ENCODE data around the gene WDR11. TPM values are rescaled to one million over a fixed set of nuclear protein-coding genes. Genes with fewer than 3 reads are reported as not detected.

Gene WDR11
- total and polyA plus RNA-seq, 12 donors = 32.6 to 73.7 (median 45.6) TPM

DNA sequence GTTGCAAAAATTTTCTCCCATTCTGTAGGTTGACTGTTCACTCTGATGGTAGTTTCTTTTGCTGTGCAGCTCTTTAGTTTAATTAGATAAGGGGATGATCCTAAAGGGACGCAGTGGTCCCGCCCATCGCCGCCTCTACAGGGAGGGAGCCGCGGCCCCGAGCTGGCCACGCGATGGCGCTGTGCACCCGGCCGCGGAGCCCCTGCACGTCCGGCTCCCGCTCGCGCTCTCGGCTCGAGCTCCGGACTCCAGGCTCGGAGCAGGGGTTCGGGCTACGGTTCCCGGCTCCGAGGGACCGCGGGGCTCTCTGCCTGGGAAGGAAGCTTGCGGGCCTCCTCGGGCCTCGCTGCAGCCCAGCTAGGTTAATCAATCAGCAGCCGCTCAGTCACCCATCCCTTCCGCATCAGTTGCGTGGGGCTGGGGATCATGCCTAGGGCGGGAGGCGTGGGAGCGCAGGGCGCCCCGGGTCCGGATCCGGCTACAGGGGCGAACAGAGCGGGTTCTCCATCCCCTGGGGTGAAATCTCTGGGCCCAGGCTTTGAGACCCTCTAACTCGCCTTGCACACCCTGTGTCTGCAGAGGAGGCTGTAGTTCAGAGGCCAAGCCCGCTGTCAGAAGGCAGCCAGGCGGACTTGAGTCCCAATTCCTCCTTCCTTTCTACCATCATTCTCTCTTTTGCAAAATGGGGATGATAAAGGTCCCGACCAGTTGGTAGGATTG, 97.9 kb downstream of the WDR11 start:
- Histone ChIP-seq H3K9me3 (replicated peaks in 1 of 3) (no peaks in the 10 kb centered on the region), H3K36me3 (replicated peaks in 1 of 2) (no peaks in the 10 kb centered on the region), H3K27ac (no peak overlapping the region), H3K27me3 (no peaks in the 10 kb centered on the region), H3K4me3 (peak overlapping the region in 1 of 4 donors; percentile 27), H3K4me1 (replicated peaks in 1 of 2) (peaks cover 0 to 8% of the 10 kb centered on the region in 2 donors)
- TF ChIP-seq, protein P1, sequence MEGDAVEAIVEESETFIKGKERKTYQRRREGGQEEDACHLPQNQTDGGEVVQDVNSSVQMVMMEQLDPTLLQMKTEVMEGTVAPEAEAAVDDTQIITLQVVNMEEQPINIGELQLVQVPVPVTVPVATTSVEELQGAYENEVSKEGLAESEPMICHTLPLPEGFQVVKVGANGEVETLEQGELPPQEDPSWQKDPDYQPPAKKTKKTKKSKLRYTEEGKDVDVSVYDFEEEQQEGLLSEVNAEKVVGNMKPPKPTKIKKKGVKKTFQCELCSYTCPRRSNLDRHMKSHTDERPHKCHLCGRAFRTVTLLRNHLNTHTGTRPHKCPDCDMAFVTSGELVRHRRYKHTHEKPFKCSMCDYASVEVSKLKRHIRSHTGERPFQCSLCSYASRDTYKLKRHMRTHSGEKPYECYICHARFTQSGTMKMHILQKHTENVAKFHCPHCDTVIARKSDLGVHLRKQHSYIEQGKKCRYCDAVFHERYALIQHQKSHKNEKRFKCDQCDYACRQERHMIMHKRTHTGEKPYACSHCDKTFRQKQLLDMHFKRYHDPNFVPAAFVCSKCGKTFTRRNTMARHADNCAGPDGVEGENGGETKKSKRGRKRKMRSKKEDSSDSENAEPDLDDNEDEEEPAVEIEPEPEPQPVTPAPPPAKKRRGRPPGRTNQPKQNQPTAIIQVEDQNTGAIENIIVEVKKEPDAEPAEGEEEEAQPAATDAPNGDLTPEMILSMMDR (IDR thresholded peaks at IDR 0.05) = peak; percentile 66 to 96 (median 82)
- no peak for TF ChIP-seq POLR2A (IDR thresholded peaks at IDR 0.05)
- intact Hi-C loops (cut with DNase I) = loop anchor here in 1 of 2 donors (10.0 kb wide), 2 partner anchors 166 to 786 kb away; no protein-coding TSS in a partner anchor
- peak; percentile 56 to 80 (median 74) for DNase-seq
- WGBS, 4 donors = 14 to 24% (median 20%) methylated on average over 3 to 47 of the region's 47 CpGs

DNA sequence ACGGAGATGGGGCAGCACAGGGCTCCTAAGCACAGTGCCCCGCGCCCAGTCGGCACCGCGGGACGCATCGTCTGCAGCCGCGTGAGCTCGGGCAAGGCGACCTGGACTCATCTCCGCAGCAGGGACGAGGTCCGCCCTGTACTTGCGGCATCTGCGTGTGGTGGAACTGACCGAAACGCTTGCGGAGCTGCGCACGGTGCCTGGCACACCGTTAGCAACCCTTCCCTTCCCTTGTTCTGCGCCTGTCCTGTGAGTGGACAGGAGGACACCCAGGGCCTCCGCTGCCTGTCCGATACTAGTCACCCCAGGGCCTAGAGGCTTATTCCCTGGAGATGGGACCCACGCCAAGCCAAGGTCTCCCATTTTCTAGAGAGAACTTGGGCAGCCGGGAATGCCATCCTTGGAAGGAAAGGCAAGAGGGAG, 98.5 kb downstream of the WDR11 start:
- H3K4me1 ChIP-seq (replicated peaks in 1 of 2) = peaks cover 0 to 8% of the 10 kb centered on the region in 2 donors
- H3K4me3 ChIP-seq = peak overlapping the region in 1 of 4 donors; percentile 27
- H3K27me3 ChIP-seq = no peaks in the 10 kb centered on the region
- no peaks in the 10 kb centered on the region for H3K36me3 ChIP-seq (replicated peaks in 1 of 2)
- intact Hi-C loops (cut with DNase I) = loop anchor here in 1 of 2 donors (10.0 kb wide), 2 partner anchors 165 to 785 kb away; no protein-coding TSS in a partner anchor
- no peak for DNase-seq
- no peaks in the 10 kb centered on the region for H3K9me3 ChIP-seq (replicated peaks in 1 of 3)
- 41 to 58% (median 53%) methylated on average over 13 to 28 of the region's 28 CpGs for WGBS, 4 donors
- TF ChIP-seq POLR2A (IDR thresholded peaks at IDR 0.05) = no peak
- TF ChIP-seq, protein P1 (IDR thresholded peaks at IDR 0.05) = no peak
- peak overlapping the region in 2 of 5 donors; percentile 49 to 60 for H3K27ac ChIP-seq

DNA sequence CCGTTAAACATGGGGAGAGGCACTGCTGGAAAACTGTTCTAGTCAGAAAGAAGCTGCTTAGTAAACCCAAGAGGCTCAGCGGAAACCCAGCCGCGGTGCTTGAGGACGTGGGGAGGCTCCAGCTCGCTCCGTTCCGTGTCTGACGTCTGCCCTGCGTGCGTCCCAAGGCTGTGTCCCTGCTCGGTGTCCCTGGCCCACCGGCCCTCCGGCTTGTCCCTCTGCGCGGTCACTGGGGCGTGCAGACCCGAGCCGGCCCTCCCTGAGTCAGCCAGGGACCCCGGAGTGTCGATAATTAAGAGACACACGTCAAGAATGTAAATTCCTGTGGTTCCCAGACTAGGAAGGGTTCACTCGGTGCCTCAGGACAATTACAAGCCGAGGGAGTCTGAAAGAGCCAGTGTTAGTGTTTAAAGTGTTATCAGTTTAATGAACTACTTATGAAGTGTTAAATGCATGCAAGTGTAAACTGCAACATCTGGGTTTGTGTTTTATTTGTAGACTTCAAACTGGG, 98.9 kb downstream of the WDR11 start:
- H3K9me3 ChIP-seq (replicated peaks in 1 of 3) = no peaks in the 10 kb centered on the region
- no peaks in the 10 kb centered on the region for H3K36me3 ChIP-seq (replicated peaks in 1 of 2)
- H3K27ac ChIP-seq = peak overlapping the region in 2 of 5 donors; percentile 49 to 60
- DNase-seq = peak; percentile 31 to 72 (median 69)
- TF ChIP-seq POLR2A (IDR thresholded peaks at IDR 0.05) = no peak
- TF ChIP-seq, protein P1 (IDR thresholded peaks at IDR 0.05) = no peak
- WGBS, 4 donors = 8 to 35% (median 12%) methylated on average over 24 of the region's 24 CpGs
- H3K27me3 ChIP-seq = no peaks in the 10 kb centered on the region
- H3K4me1 ChIP-seq (replicated peaks in 1 of 2) = peaks cover 0 to 8% of the 10 kb centered on the region in 2 donors
- intact Hi-C loops (cut with DNase I) = no loop called here
- peak overlapping the region in 1 of 4 donors; percentile 27 for H3K4me3 ChIP-seq

DNA sequence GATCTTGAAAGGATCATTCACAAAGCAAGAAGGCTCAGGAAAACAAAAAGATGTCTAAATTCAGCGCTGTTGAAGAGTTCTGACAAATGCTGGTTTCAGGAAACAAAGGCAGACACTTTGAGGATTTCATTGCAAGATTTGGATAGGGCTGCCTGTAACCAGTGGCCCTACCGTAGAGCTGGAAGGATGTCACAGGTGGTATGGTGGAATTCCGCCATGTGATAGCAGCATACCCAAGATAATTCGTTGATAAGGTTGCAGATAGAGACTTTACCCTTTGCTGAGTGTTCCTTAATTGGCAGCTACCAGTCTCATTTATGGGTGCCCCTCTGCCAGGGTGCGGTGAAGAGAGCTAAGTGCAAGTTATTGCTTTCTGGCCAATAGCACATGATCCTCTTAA, 100.1 kb downstream of the WDR11 start:
- H3K4me1 ChIP-seq (replicated peaks in 1 of 2) = peaks cover 0 to 8% of the 10 kb centered on the region in 2 donors
- H3K9me3 ChIP-seq (replicated peaks in 1 of 3) = no peaks in the 10 kb centered on the region
- 91 to 94% (median 93%) methylated on average over 5 of the region's 5 CpGs for WGBS, 4 donors
- no peak overlapping the region for H3K27ac ChIP-seq
- TF ChIP-seq POLR2A (IDR thresholded peaks at IDR 0.05) = no peak
- TF ChIP-seq, protein P1 (IDR thresholded peaks at IDR 0.05) = no peak
- intact Hi-C loops (cut with DNase I) = no loop called here
- H3K4me3 ChIP-seq = no peak overlapping the region
- no peaks in the 10 kb centered on the region for H3K27me3 ChIP-seq
- no peaks in the 10 kb centered on the region for H3K36me3 ChIP-seq (replicated peaks in 1 of 2)
- DNase-seq = no peak

All from adrenal gland (tissue), 12 donors.